GM12891 (cell line): ENCODE results near the gene BRD7.

ENCODE experiments used
- POLR2A ChIP-seq: IDR thresholded peaks from 2 replicates; pipeline ENCODE4 v1.6.1; 2011; ENCODE audit warnings: low read depth, low read length, control low read depth
- POLR2AphosphoS5 ChIP-seq: IDR thresholded peaks from 2 replicates; pipeline ENCODE4 v1.6.1; 2011; ENCODE audit warnings: low read depth, low read length, control low read depth
- TAF1 ChIP-seq: IDR thresholded peaks from 2 replicates; pipeline ENCODE4 v1.6.1; 2011; ENCODE audit warnings: low read depth, low read length, control low read depth

- TF ChIP-seq POLR2AphosphoS5 = no peak
- TF ChIP-seq TAF1 = no peak
- TF ChIP-seq POLR2A = no peak
Observed at GRCh38 chr16:50303605-50304466, 65.0 kb downstream of the BRD7 start.
